ENCODE measurements around the gene WLS.

The WLS gene

DNA sequence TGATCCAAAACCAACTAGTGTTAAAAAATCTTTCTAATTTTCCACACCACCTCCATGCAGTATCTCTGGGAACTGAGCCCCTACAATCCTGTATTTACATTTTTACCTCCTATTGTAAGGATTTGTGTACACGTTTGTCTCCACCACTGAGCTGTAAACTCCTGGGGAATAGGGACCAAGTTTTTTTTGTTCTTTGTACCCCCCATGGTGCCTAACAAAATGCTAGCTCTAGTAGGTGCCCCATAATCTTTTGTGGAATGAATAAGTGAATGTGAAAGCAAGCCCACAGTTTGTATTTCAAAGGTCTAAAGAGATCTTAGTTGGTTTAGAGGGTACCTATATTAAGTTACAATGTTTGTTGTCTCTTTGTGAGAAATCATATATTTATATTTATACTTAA, 879 bp upstream of the WLS start:
- no peak overlapping the region for H3K27ac ChIP-seq
- TF ChIP-seq, protein P1, sequence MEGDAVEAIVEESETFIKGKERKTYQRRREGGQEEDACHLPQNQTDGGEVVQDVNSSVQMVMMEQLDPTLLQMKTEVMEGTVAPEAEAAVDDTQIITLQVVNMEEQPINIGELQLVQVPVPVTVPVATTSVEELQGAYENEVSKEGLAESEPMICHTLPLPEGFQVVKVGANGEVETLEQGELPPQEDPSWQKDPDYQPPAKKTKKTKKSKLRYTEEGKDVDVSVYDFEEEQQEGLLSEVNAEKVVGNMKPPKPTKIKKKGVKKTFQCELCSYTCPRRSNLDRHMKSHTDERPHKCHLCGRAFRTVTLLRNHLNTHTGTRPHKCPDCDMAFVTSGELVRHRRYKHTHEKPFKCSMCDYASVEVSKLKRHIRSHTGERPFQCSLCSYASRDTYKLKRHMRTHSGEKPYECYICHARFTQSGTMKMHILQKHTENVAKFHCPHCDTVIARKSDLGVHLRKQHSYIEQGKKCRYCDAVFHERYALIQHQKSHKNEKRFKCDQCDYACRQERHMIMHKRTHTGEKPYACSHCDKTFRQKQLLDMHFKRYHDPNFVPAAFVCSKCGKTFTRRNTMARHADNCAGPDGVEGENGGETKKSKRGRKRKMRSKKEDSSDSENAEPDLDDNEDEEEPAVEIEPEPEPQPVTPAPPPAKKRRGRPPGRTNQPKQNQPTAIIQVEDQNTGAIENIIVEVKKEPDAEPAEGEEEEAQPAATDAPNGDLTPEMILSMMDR (conservative IDR thresholded peaks at IDR 0.05), result no peak

DNA sequence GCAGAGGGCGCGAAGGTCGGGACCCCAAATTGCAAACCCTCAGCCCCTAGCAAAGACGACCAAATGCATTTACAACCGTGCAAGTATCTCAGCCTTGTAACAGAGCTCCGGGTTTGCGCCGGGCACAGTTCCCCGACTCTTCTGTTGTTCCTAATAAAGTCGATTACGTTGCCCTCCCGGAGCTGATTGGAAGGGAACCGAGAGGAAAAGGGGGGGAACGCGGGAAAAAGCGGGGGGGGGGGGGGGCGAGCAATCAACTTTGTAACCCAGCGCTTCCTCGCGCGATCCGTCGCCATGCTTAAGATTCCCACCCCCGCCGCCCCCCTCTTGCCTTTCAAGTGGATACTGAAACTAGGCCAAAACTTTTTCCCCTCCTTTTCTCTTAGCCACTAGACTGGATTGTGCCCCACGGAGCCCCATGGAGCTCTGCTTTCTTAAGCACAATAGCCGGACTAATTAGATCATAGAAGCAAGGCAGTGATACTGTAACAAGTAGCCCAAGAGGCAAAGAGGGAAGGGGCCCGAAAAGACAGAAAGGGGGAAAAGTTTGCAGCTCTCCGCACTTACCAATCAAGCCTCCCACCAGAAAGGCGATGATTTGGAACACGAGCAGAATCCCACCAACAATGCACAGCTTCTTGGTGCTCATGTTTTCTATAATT, 565 bp downstream of the WLS start:
- TF ChIP-seq, protein P1 (conservative IDR thresholded peaks at IDR 0.05), result no peak
- H3K27ac ChIP-seq, result peak overlapping the region; percentile 53; the same call in 1 of the 2 replicates

DNA sequence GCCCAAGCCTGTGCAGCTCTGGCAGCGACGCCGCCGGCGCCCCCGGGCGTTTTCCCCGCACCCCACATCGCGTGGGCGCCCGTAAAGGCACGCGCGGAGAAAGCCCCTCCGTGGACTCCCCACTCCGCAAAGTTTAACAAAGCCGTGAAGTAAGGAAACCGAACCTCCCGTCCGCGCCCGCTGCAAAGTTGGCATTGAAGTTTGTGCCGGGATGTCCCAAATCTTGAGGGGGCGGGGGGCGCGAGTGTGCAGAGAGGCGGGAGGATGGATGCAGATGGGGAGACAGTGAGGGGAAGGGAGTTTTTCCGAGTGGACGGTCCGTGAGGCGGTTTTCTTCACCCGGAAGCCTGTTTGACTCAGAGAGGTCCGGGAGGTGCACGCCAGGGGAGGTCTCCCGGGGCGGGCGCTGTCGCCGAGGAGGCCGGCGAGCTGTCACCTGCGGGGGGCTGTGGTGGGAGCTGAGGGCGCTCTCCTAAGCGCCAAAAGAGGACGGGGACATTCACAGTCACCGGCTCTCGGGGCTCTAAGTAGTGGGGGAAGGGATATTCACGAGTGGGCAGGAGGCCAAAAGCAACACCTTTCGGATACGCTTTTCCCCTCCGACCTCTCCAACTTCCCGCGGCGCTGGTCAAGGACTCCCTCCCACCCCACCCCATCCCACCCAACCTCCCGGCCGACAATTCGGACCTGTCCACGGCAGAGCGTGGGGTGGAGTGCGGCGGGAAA, 1.3 kb downstream of the WLS start:
- peak overlapping the region; percentile 53; the same call in 1 of the 2 replicates for H3K27ac ChIP-seq
- TF ChIP-seq, protein P1 (conservative IDR thresholded peaks at IDR 0.05), result no peak

DNA sequence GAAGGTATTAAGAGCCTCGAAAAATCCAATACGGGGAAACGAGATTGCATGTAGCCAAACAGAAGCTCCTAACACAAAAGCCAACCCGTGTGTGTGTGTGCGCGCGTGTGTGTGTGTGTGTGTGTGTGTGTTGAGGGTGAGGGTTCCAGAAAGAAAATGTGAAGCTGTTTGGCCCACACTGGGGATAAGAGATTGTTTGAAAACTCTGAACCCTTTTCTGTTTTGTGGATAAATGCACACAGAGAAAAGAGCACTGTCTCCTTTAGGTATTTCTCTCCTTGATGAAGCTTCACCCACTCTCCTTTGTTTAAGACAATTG, 1.9 kb downstream of the WLS start:
- no peak overlapping the region for H3K27ac ChIP-seq

DNA sequence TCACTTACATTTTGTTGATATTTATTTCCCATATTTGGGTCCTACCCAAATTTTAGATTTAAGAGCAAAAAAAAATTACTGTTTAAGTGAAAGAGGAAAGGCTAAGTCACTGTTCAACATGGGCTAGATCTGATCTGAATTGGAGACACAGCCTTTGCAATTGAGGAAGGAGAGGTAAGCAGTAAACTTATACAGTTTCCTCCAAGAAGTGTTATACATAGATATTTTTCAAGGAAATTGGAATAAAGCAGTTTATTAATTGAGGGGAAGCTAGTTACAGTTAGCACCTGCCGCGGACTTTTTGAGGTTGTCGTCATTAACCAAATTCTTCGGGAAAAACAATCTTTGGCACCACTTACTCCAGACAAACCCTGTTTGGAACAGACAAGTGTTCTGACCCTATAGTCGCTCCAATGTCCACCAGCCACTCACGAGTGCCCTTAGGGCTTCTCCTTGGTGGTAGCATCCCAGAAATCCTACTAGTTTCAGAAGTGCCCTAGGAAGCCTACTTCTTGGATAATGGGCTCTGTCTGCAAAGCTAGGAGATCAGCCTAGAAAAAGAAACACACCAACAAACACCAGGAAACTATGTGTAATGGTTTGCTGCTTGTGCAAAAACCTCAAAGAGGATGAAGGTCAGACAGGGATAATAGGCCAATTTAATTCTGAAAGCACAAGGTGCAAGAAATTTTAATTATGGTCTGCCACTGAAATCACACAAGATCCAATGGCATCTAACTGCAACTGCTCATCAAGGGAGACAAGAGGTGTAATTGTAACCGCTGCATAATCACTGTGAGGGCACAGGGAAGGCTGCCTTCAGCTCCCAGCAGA, 2.5 kb downstream of the WLS start:
- TF ChIP-seq, protein P1 (conservative IDR thresholded peaks at IDR 0.05), result no peak

More for the DNA sequence above, 1.9 kb downstream of the WLS start:
- TF ChIP-seq, protein P1 (conservative IDR thresholded peaks at IDR 0.05), result no peak

DNA sequence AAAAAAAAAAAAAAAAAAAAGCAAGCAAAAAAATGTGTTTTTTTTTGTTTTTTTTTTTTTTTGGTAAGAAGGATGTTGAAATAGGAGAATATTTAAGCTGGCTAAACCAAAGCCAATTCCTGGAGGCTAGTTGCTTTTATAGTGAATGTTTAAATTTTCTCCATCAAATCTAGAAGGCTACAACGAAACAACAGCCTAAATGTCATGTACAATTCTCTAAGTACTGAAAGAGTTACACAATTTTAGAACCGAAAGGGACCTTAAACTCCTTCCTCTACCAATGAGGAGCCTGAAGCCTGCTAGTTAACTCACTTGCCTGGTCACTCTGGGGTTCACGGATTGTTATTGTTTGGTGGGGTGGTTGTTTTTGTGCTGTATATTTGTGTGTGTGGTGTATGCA, 3.5 kb downstream of the WLS start:
- H3K27ac ChIP-seq, result no peak overlapping the region
- TF ChIP-seq, protein P1 (conservative IDR thresholded peaks at IDR 0.05), result no peak

More for the DNA sequence above, 2.5 kb downstream of the WLS start:
- H3K27ac ChIP-seq, result no peak overlapping the region

DNA sequence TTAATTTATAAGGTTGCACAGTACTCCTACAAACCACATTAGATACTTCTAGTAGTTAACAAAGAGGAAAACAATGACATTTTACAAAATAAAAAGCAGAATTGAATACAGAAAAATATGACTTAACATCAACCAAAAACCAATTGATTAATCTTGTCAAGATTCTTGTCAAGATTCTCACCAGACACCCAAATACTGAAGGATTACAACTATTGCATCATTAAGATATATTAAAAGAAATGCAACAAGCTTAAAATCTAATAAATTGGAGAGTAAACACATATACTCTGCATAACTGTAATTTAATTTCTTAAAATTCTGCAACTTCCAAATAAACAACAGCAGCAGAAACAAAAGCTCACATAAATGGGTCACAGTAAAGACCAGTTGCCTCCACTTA, 4.7 kb downstream of the WLS start:
- TF ChIP-seq, protein P1 (conservative IDR thresholded peaks at IDR 0.05), result no peak
- no peak overlapping the region for H3K27ac ChIP-seq
